HCT116 (cell line): ENCODE data around the gene ZNF236.

Source experiments
- CEBPB ChIP-seq: IDR thresholded peaks from 2 replicates; pipeline ENCODE4 v1.6.1; 2012; ENCODE audit warnings: low read depth
- EZH2 ChIP-seq: fragments of 200-600 bp; sonication (generic); IDR thresholded peaks from 2 replicates; pipeline ENCODE4 v1.6.1; 2017; ENCODE audit warnings: antibody characterized with exemption, mixed run types
- POLR2A ChIP-seq: IDR thresholded peaks from 2 replicates; pipeline ENCODE4 v1.7.0; 2011; ENCODE audit warnings: borderline replicate concordance; ENCODE audit not compliant: insufficient read depth, insufficient read length; ENCODE audit errors: extremely low read depth
- SIN3A ChIP-seq: IDR thresholded peaks from 2 replicates; pipeline ENCODE4 v1.6.1; 2012; ENCODE audit warnings: low read depth
- SP1 ChIP-seq: IDR thresholded peaks from 2 replicates; pipeline ENCODE4 v1.6.1; 2012; ENCODE audit warnings: low read depth
- SRF ChIP-seq: IDR thresholded peaks from 2 replicates; pipeline ENCODE4 v1.6.1; 2012; ENCODE audit warnings: low read depth
- TCF7L2 ChIP-seq: IDR thresholded peaks from 2 replicates; pipeline ENCODE4 v1.7.0; 2011; ENCODE audit warnings: borderline replicate concordance, inconsistent platforms; ENCODE audit not compliant: insufficient read depth, insufficient read length; ENCODE audit errors: extremely low read depth
- YY1 ChIP-seq: IDR thresholded peaks from 2 replicates; pipeline ENCODE4 v1.6.1; 2011; ENCODE audit warnings: low read length, low read depth, moderate library complexity, mild to moderate bottlenecking; ENCODE audit not compliant: insufficient replicate concordance; ENCODE audit errors: extremely low read depth
- ZFX ChIP-seq: fragments of 450-650 bp; IDR thresholded peaks from 2 replicates; pipeline ENCODE4 v1.6.1; 2017
- TF ChIP-seq, protein P1 (sequence below), 3 experiments: fragments of 200-600 bp in 1 of 3; sonication (generic) in 1 of 3; IDR thresholded peaks in 2 of 3; conservative IDR thresholded peaks in 1 of 3; 2 replicates each; pipeline ENCODE4 v1.5.1; 2012 to 2017; ENCODE audit warnings: low read depth in 2 of 3, low read length in 2 of 3, antibody characterized with exemption in 1 of 3, borderline replicate concordance in 1 of 3, control low read depth in 1 of 3, mild to moderate bottlenecking in 1 of 3, mixed read lengths in 1 of 3, mixed run types in 1 of 3, moderate library complexity in 1 of 3; ENCODE audit not compliant: insufficient read depth in 1 of 3
- TF ChIP-seq, protein P2 (sequence below): IDR thresholded peaks from 2 replicates; pipeline ENCODE4 v1.6.1; 2012; ENCODE audit warnings: low read depth
- TF ChIP-seq, protein P3 (sequence below): IDR thresholded peaks from 2 replicates; pipeline ENCODE4 v1.6.1; 2012

DNA sequence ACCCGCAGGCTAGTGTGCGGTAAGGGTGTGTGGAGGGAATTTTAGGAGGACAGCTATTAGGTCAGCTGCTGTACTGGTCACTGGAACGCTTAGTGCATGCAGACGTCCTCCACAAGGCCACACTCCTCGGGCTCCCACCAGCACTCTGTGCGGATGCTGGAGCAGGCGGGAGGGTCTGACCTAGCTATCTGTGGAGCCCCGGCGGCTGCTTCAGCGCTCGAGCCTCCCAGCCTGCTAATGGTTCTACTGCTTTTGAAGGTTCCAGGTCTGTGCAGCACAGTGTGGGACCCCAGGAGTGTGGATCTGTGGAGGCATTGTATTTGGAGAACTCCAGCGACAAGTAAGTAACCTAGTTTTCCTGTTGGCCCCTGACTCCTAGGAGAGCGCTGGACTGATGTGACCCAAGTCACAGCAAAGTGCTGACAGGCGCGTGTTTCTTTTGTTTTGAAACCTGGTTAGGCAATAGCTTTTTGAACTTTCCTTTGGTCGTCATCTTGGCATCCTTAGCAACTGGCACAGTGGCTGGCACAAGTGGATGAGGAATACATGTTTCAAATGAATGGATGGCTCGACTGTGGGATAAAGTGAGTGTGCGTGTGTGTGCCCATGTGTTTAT lies 113.5 kb downstream of the ZNF236 start:
- no peak for TF ChIP-seq EZH2
- no peak for TF ChIP-seq YY1
- TF ChIP-seq, protein P1, sequence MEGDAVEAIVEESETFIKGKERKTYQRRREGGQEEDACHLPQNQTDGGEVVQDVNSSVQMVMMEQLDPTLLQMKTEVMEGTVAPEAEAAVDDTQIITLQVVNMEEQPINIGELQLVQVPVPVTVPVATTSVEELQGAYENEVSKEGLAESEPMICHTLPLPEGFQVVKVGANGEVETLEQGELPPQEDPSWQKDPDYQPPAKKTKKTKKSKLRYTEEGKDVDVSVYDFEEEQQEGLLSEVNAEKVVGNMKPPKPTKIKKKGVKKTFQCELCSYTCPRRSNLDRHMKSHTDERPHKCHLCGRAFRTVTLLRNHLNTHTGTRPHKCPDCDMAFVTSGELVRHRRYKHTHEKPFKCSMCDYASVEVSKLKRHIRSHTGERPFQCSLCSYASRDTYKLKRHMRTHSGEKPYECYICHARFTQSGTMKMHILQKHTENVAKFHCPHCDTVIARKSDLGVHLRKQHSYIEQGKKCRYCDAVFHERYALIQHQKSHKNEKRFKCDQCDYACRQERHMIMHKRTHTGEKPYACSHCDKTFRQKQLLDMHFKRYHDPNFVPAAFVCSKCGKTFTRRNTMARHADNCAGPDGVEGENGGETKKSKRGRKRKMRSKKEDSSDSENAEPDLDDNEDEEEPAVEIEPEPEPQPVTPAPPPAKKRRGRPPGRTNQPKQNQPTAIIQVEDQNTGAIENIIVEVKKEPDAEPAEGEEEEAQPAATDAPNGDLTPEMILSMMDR (IDR thresholded peaks at IDR 0.05 in 2 of 3, conservative IDR thresholded peaks at IDR 0.05 in 1 of 3; ENCODE audit: borderline replicate concordance in 1 of 3, insufficient read depth in 1 of 3, low read depth in 2 of 3, low read length in 2 of 3): no peak
- TF ChIP-seq, protein P2, sequence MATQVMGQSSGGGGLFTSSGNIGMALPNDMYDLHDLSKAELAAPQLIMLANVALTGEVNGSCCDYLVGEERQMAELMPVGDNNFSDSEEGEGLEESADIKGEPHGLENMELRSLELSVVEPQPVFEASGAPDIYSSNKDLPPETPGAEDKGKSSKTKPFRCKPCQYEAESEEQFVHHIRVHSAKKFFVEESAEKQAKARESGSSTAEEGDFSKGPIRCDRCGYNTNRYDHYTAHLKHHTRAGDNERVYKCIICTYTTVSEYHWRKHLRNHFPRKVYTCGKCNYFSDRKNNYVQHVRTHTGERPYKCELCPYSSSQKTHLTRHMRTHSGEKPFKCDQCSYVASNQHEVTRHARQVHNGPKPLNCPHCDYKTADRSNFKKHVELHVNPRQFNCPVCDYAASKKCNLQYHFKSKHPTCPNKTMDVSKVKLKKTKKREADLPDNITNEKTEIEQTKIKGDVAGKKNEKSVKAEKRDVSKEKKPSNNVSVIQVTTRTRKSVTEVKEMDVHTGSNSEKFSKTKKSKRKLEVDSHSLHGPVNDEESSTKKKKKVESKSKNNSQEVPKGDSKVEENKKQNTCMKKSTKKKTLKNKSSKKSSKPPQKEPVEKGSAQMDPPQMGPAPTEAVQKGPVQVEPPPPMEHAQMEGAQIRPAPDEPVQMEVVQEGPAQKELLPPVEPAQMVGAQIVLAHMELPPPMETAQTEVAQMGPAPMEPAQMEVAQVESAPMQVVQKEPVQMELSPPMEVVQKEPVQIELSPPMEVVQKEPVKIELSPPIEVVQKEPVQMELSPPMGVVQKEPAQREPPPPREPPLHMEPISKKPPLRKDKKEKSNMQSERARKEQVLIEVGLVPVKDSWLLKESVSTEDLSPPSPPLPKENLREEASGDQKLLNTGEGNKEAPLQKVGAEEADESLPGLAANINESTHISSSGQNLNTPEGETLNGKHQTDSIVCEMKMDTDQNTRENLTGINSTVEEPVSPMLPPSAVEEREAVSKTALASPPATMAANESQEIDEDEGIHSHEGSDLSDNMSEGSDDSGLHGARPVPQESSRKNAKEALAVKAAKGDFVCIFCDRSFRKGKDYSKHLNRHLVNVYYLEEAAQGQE: no peak
- TF ChIP-seq, protein P3, sequence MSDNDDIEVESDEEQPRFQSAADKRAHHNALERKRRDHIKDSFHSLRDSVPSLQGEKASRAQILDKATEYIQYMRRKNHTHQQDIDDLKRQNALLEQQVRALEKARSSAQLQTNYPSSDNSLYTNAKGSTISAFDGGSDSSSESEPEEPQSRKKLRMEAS: no peak
- no peak for TF ChIP-seq POLR2A
- no peak for TF ChIP-seq SP1
- no peak for TF ChIP-seq TCF7L2
- no peak for TF ChIP-seq CEBPB
- TF ChIP-seq ZFX: no peak
- no peak for TF ChIP-seq SIN3A
- no peak for TF ChIP-seq SRF
